ENCODE measurements around the gene TOPBP1.

Gene TOPBP1

GRCh38 chr3:133570937-133571320, 90.8 kb downstream of the TOPBP1 start:
- peaks cover 9% of the 10 kb centered on the region for H3K79me2 ChIP-seq
- no peak for TF ChIP-seq CTCF (IDR thresholded peaks at IDR 0.05)
- H3K9ac ChIP-seq = no peak overlapping the region
- H3K36me3 ChIP-seq (ENCODE audit: control insufficient read depth, insufficient read depth, low read length) = no peaks in the 10 kb centered on the region
- no peaks in the 10 kb centered on the region for H3K9me3 ChIP-seq (ENCODE audit: control insufficient read depth, low read length)
- no peak overlapping the region for H3K27ac ChIP-seq
- H3K27me3 ChIP-seq (ENCODE audit: control insufficient read depth, insufficient read depth, low read length) = no peaks in the 10 kb centered on the region
- H3K4me1 ChIP-seq = peaks cover 12% of the 10 kb centered on the region
- no peak overlapping the region for H2AFZ ChIP-seq
- no peak overlapping the region for H3K4me2 ChIP-seq (ENCODE audit: low read length)
- no peak overlapping the region for H3K4me3 ChIP-seq (ENCODE audit: low read depth, low read length)

- H3K4me1 ChIP-seq = peaks cover 7% of the 10 kb centered on the region
- TF ChIP-seq CTCF (IDR thresholded peaks at IDR 0.05) = no peak
- H3K4me2 ChIP-seq (ENCODE audit: low read length) = no peak overlapping the region
- H3K9me3 ChIP-seq (ENCODE audit: control insufficient read depth, low read length) = no peaks in the 10 kb centered on the region
- H3K9ac ChIP-seq = no peak overlapping the region
- H3K36me3 ChIP-seq (ENCODE audit: control insufficient read depth, insufficient read depth, low read length) = no peaks in the 10 kb centered on the region
- H3K27me3 ChIP-seq (ENCODE audit: control insufficient read depth, insufficient read depth, low read length) = no peaks in the 10 kb centered on the region
- H3K27ac ChIP-seq = peak overlapping the region; percentile 2
- no peak overlapping the region for H3K4me3 ChIP-seq (ENCODE audit: low read depth, low read length)
- H3K79me2 ChIP-seq = peaks cover 6% of the 10 kb centered on the region
- H2AFZ ChIP-seq = no peak overlapping the region
Observed at GRCh38 chr3:133570139-133570936, 91.4 kb downstream of the TOPBP1 start.

- H3K27me3 ChIP-seq (ENCODE audit: control insufficient read depth, insufficient read depth, low read length) = no peaks in the 10 kb centered on the region
- no peak overlapping the region for H3K9ac ChIP-seq
- no peaks in the 10 kb centered on the region for H3K79me2 ChIP-seq
- no peaks in the 10 kb centered on the region for H3K9me3 ChIP-seq (ENCODE audit: control insufficient read depth, low read length)
- H3K4me1 ChIP-seq = peaks cover 4% of the 10 kb centered on the region
- H3K4me3 ChIP-seq (ENCODE audit: low read depth, low read length) = no peak overlapping the region
- no peak overlapping the region for H3K4me2 ChIP-seq (ENCODE audit: low read length)
- H3K27ac ChIP-seq = no peak overlapping the region
- TF ChIP-seq CTCF (IDR thresholded peaks at IDR 0.05) = no peak
- H3K36me3 ChIP-seq (ENCODE audit: control insufficient read depth, insufficient read depth, low read length) = no peaks in the 10 kb centered on the region
- H2AFZ ChIP-seq = no peak overlapping the region
Observed at GRCh38 chr3:133568294-133569014, 93.3 kb downstream of the TOPBP1 start.

- Histone ChIP-seq H3K4me1 (no peaks in the 10 kb centered on the region), H2AFZ (no peak overlapping the region), H3K36me3 (ENCODE audit: control insufficient read depth, insufficient read depth, low read length) (no peaks in the 10 kb centered on the region), H3K27ac (no peak overlapping the region), H3K4me2 (ENCODE audit: low read length) (no peak overlapping the region), H3K27me3 (ENCODE audit: control insufficient read depth, insufficient read depth, low read length) (no peaks in the 10 kb centered on the region), H3K9ac (no peak overlapping the region), H3K9me3 (ENCODE audit: control insufficient read depth, low read length) (no peaks in the 10 kb centered on the region), H3K79me2 (no peaks in the 10 kb centered on the region), H3K4me3 (ENCODE audit: low read depth, low read length) (no peak overlapping the region)
- no peak for TF ChIP-seq CTCF (IDR thresholded peaks at IDR 0.05)
Observed at GRCh38 chr3:133563816-133564215, 97.9 kb downstream of the TOPBP1 start.
